ENCODE results near the gene GRM4.

The GRM4 gene

DNA sequence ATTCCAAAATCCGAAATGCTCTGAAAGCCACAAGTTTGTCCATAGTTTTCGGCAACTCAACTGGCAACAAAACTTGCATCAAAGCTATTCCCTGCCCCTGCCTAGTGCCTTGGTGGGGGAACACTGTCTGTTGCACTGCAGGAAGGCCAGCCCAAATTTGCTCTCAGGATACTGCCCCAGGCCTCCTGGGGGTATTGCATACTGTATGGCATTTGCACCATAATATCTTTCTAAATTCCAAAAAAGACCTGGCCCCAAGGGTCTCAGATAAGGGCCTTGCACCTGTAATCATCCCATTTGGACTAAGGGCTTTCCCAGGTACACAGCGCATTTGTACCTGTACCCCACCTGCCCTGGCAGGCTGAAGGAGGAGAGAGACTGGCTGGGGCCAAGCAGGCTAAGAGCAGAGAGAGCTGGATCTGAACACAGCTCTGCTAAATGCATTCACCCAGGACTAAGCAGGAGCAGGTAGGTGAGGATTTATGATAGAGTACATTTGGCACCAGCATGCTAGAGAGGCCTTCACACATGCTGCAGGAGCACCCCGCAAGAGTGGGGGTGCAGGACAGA lies 4.0 kb upstream of the GRM4 start:
- Histone ChIP-seq H3K36me3 (ENCODE audit: control insufficient read depth in 5 of 5, insufficient read depth in 5 of 5, low read length in 5 of 5) (no peaks in the 10 kb centered on the region), H3K9ac (ENCODE audit: low read length in 5 of 5) (no peak overlapping the region), H3K27me3 (ENCODE audit: control insufficient read depth in 5 of 5, insufficient read depth in 4 of 5, low read length in 5 of 5) (peaks cover 33 to 80% (median 70%) of the 10 kb centered on the region in 5 donors), H3K9me3 (ENCODE audit: control insufficient read depth in 5 of 5, low read length in 5 of 5) (no peaks in the 10 kb centered on the region), H3K4me1 (ENCODE audit: control insufficient read depth in 5 of 5, insufficient read depth in 5 of 5, low read length in 5 of 5) (peaks cover 0 to 15% (median 15%) of the 10 kb centered on the region in 5 donors), H3K27ac (ENCODE audit: low read depth, low read length) (no peak overlapping the region), H3K4me3 (ENCODE audit: low read depth in 1 of 5, low read length in 5 of 5) (no peak overlapping the region)

GRCh38 chr6:34149452-34149810 lies 3.5 kb upstream of the GRM4 start:
- peaks cover 32 to 82% (median 70%) of the 10 kb centered on the region in 5 donors for H3K27me3 ChIP-seq (ENCODE audit: control insufficient read depth in 5 of 5, insufficient read depth in 4 of 5, low read length in 5 of 5)
- H3K9me3 ChIP-seq (ENCODE audit: control insufficient read depth in 5 of 5, low read length in 5 of 5), result no peaks in the 10 kb centered on the region
- no peaks in the 10 kb centered on the region for H3K36me3 ChIP-seq (ENCODE audit: control insufficient read depth in 5 of 5, insufficient read depth in 5 of 5, low read length in 5 of 5)
- H3K27ac ChIP-seq (ENCODE audit: low read depth, low read length), result no peak overlapping the region
- peaks cover 0 to 15% (median 14%) of the 10 kb centered on the region in 5 donors for H3K4me1 ChIP-seq (ENCODE audit: control insufficient read depth in 5 of 5, insufficient read depth in 5 of 5, low read length in 5 of 5)
- H3K9ac ChIP-seq (ENCODE audit: low read length in 5 of 5), result no peak overlapping the region
- H3K4me3 ChIP-seq (ENCODE audit: low read depth in 1 of 5, low read length in 5 of 5), result no peak overlapping the region

DNA sequence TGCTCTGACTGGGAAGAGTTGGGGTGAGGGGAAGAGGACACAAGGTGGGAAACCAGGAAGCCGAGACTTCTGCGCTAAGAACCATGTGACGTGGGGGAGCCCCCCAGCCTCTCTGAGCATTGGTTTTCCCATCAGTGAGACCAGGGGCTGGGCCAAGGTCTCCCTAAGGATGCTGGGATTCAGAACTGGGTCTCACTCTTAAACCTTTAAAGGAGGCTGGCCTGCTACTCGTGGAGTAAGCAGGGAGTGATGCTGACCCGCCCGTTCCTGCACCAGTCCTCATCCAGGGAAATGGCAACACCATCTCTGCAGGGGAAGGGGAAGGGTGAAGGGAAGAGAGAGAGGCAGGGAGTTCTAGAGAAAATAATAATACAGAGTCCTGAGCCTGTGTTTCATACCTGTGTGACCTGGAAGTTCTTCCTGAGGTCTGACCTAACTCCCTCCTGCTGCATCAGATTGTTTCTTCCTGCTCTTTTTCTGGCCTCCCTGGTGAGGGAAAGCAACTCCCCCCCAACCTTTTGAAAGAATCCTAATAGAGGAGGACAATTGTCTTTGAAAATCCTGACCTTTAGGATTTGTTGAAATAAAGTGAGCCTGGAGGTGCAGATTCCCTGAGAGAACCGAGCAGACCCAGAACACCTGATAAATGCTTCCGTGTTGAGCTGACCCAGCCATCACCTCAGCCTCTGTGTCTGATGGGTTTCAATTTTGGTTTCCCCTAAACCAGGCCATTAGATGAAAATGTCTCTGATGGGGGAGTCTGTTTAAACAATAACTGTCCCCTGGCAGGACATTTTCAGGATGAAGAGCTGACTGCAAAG lies 3.0 kb upstream of the GRM4 start:
- no peak overlapping the region for H3K4me3 ChIP-seq (ENCODE audit: low read depth in 1 of 5, low read length in 5 of 5)
- H3K36me3 ChIP-seq (ENCODE audit: control insufficient read depth in 5 of 5, insufficient read depth in 5 of 5, low read length in 5 of 5), result no peaks in the 10 kb centered on the region
- H3K9ac ChIP-seq (ENCODE audit: low read length in 5 of 5), result no peak overlapping the region
- no peaks in the 10 kb centered on the region for H3K9me3 ChIP-seq (ENCODE audit: control insufficient read depth in 5 of 5, low read length in 5 of 5)
- H3K4me1 ChIP-seq (ENCODE audit: control insufficient read depth in 5 of 5, insufficient read depth in 5 of 5, low read length in 5 of 5), result peaks cover 0 to 19% (median 19%) of the 10 kb centered on the region in 5 donors
- H3K27me3 ChIP-seq (ENCODE audit: control insufficient read depth in 5 of 5, insufficient read depth in 4 of 5, low read length in 5 of 5), result peaks cover 33 to 81% (median 70%) of the 10 kb centered on the region in 5 donors
- H3K27ac ChIP-seq (ENCODE audit: low read depth, low read length), result no peak overlapping the region

DNA sequence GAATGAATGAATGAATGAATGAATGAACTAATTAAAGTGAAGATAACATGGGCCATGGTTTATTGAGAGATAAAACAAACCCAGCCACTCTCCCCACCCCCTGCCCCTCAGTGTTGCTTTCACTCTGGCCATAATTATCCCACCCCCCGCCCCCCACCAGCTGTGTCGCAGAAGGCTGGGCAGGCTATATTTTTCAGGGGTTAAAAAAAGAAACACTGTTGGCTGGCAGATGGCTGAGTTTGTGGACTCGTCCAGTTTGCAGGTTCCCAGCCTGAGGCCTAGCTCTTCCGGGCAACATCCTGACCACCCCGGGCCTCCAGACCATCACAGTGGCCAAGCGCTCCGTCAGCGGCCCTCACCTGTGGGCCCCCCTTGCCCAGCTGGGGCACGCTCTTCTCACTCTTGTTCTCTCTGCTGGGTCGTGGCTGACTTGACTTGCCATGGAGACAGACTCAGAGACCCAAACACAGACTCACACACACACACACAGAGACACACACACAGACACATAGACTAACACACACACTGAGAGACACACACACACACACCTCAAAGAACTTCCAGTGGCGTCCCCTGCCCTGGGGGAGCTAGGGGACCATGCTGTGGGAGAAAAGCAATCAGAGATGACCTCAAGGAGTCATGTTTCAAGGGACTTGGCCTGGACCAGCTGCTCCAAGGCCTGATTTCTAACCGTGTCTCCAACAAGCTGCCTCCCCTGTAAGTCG lies 2.2 kb upstream of the GRM4 start:
- Histone ChIP-seq H3K9me3 (ENCODE audit: control insufficient read depth in 5 of 5, low read length in 5 of 5) (no peaks in the 10 kb centered on the region), H3K27ac (ENCODE audit: low read depth, low read length) (no peak overlapping the region), H3K4me3 (ENCODE audit: low read depth in 1 of 5, low read length in 5 of 5) (no peak overlapping the region), H3K4me1 (ENCODE audit: control insufficient read depth in 5 of 5, insufficient read depth in 5 of 5, low read length in 5 of 5) (peaks cover 0 to 25% (median 24%) of the 10 kb centered on the region in 5 donors), H3K9ac (ENCODE audit: low read length in 5 of 5) (no peak overlapping the region), H3K27me3 (ENCODE audit: control insufficient read depth in 5 of 5, insufficient read depth in 4 of 5, low read length in 5 of 5) (peaks cover 37 to 83% (median 74%) of the 10 kb centered on the region in 5 donors), H3K36me3 (ENCODE audit: control insufficient read depth in 5 of 5, insufficient read depth in 5 of 5, low read length in 5 of 5) (no peaks in the 10 kb centered on the region)

- Histone ChIP-seq H3K36me3 (ENCODE audit: control insufficient read depth in 5 of 5, insufficient read depth in 5 of 5, low read length in 5 of 5) (no peaks in the 10 kb centered on the region), H3K9ac (ENCODE audit: low read length in 5 of 5) (no peak overlapping the region), H3K27ac (ENCODE audit: low read depth, low read length) (no peak overlapping the region), H3K4me1 (ENCODE audit: control insufficient read depth in 5 of 5, insufficient read depth in 5 of 5, low read length in 5 of 5) (peaks cover 0 to 25% (median 24%) of the 10 kb centered on the region in 5 donors), H3K9me3 (ENCODE audit: control insufficient read depth in 5 of 5, low read length in 5 of 5) (no peaks in the 10 kb centered on the region), H3K4me3 (ENCODE audit: low read depth in 1 of 5, low read length in 5 of 5) (no peak overlapping the region), H3K27me3 (ENCODE audit: control insufficient read depth in 5 of 5, insufficient read depth in 4 of 5, low read length in 5 of 5) (peaks cover 37 to 83% (median 76%) of the 10 kb centered on the region in 5 donors)
Measured at GRCh38 chr6:34146801-34147592, 1.1 kb upstream of the GRM4 start.

GRCh38 chr6:34145161-34146020 lies 496 bp downstream of the GRM4 start:
- H3K27ac ChIP-seq (ENCODE audit: low read depth, low read length), result no peak overlapping the region
- peaks cover 0 to 25% (median 24%) of the 10 kb centered on the region in 5 donors for H3K4me1 ChIP-seq (ENCODE audit: control insufficient read depth in 5 of 5, insufficient read depth in 5 of 5, low read length in 5 of 5)
- H3K9ac ChIP-seq (ENCODE audit: low read length in 5 of 5), result no peak overlapping the region
- H3K27me3 ChIP-seq (ENCODE audit: control insufficient read depth in 5 of 5, insufficient read depth in 4 of 5, low read length in 5 of 5), result peaks cover 44 to 84% (median 76%) of the 10 kb centered on the region in 5 donors
- H3K9me3 ChIP-seq (ENCODE audit: control insufficient read depth in 5 of 5, low read length in 5 of 5), result no peaks in the 10 kb centered on the region
- peak overlapping the region in 3 of 5 donors; percentile 18 to 55 (median 46) for H3K4me3 ChIP-seq (ENCODE audit: low read depth in 1 of 5, low read length in 5 of 5)
- H3K36me3 ChIP-seq (ENCODE audit: control insufficient read depth in 5 of 5, insufficient read depth in 5 of 5, low read length in 5 of 5), result no peaks in the 10 kb centered on the region

DNA sequence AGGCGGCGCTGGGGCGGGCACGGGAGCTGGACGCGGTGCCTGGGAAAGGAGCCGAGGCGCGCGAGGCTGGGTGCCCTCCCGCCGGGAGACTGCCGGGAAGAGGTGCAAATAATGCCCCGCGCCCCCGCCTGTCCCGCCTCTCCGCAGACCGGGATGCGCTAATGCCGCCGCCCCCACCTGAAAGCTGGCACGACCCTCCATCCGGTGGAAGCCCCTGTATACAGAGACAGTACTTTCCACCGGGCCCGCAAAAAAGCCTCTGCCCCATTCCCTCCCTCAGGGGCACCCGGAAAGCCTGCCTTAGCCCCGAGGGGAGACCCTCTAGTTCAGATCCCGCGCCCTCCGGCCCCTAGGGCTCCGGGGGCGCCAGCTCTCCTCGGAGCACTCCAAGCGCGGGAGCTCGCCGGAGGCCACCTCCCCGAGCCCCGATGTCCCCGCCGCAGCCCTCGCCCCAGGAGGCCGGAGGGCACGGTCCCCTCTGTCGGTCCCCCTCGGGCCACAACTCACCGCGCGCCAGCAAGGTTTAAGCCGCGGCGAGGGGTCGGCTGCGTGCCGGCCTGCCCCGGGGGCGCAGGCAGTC lies 1.2 kb downstream of the GRM4 start:
- H3K4me3 ChIP-seq (ENCODE audit: low read depth in 1 of 5, low read length in 5 of 5), result peak overlapping the region in 1 of 5 donors; percentile 55
- H3K9ac ChIP-seq (ENCODE audit: low read length in 5 of 5), result no peak overlapping the region
- peaks cover 0 to 25% (median 24%) of the 10 kb centered on the region in 5 donors for H3K4me1 ChIP-seq (ENCODE audit: control insufficient read depth in 5 of 5, insufficient read depth in 5 of 5, low read length in 5 of 5)
- no peak overlapping the region for H3K27ac ChIP-seq (ENCODE audit: low read depth, low read length)
- H3K9me3 ChIP-seq (ENCODE audit: control insufficient read depth in 5 of 5, low read length in 5 of 5), result no peaks in the 10 kb centered on the region
- no peaks in the 10 kb centered on the region for H3K36me3 ChIP-seq (ENCODE audit: control insufficient read depth in 5 of 5, insufficient read depth in 5 of 5, low read length in 5 of 5)
- H3K27me3 ChIP-seq (ENCODE audit: control insufficient read depth in 5 of 5, insufficient read depth in 4 of 5, low read length in 5 of 5), result peaks cover 41 to 85% (median 77%) of the 10 kb centered on the region in 5 donors

- Histone ChIP-seq H3K9ac (ENCODE audit: low read length in 5 of 5) (no peak overlapping the region), H3K4me3 (ENCODE audit: low read depth in 1 of 5, low read length in 5 of 5) (peak overlapping the region in 2 of 5 donors; percentile 21 to 36), H3K4me1 (ENCODE audit: control insufficient read depth in 5 of 5, insufficient read depth in 5 of 5, low read length in 5 of 5) (peaks cover 0 to 25% (median 24%) of the 10 kb centered on the region in 5 donors)
Measured at GRCh38 chr6:34143884-34144580, 1.9 kb downstream of the GRM4 start.

More at GRCh38 chr6:34143884-34144580, 1.9 kb downstream of the GRM4 start:
- Histone ChIP-seq H3K36me3 (ENCODE audit: control insufficient read depth in 5 of 5, insufficient read depth in 5 of 5, low read length in 5 of 5) (no peaks in the 10 kb centered on the region), H3K9me3 (ENCODE audit: control insufficient read depth in 5 of 5, low read length in 5 of 5) (no peaks in the 10 kb centered on the region), H3K27me3 (ENCODE audit: control insufficient read depth in 5 of 5, insufficient read depth in 4 of 5, low read length in 5 of 5) (peaks cover 41 to 84% (median 77%) of the 10 kb centered on the region in 5 donors), H3K27ac (ENCODE audit: low read depth, low read length) (no peak overlapping the region)
